ENCODE data around the gene POLR3G.

DNA sequence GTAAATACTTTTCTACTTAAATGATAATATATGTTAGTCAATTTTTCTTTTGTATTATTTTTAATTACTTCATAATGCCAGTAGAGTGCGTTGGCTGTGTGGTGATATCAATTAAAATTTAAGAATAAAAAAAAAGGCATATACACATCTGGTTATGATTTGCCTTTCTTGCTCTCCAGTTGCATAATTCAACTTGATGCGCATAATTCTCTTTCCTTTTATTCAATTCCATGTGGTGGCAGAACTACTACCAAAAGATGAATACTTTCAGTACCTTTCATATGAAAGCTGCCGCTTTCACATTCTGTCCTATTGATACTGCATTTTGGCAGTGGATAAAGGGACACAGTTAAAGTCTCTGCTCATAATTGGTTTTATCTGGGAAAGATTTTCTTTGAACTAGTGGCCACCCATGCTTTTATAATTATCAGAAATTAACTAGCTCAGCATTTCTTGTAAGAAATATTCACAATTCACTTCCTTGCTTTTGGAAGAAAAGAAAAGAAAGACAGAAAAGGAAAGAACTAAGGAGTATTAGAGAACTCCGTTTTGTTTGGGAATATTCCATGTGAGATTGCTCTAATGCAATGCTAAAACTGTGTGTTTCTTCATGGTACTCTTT, 71.7 kb downstream of the POLR3G start:
- TF ChIP-seq, protein P1, sequence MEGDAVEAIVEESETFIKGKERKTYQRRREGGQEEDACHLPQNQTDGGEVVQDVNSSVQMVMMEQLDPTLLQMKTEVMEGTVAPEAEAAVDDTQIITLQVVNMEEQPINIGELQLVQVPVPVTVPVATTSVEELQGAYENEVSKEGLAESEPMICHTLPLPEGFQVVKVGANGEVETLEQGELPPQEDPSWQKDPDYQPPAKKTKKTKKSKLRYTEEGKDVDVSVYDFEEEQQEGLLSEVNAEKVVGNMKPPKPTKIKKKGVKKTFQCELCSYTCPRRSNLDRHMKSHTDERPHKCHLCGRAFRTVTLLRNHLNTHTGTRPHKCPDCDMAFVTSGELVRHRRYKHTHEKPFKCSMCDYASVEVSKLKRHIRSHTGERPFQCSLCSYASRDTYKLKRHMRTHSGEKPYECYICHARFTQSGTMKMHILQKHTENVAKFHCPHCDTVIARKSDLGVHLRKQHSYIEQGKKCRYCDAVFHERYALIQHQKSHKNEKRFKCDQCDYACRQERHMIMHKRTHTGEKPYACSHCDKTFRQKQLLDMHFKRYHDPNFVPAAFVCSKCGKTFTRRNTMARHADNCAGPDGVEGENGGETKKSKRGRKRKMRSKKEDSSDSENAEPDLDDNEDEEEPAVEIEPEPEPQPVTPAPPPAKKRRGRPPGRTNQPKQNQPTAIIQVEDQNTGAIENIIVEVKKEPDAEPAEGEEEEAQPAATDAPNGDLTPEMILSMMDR (conservative IDR thresholded peaks at IDR 0.05; ENCODE audit: low read length): no peak
- TF ChIP-seq EZH2phosphoT487 (IDR thresholded peaks at IDR 0.05; ENCODE audit: borderline replicate concordance, low read depth, low read length): no peak
